GM12891 (cell line): Measurements from ENCODE around the gene ZMIZ1.
A peak's percentile ranks its signal among the peaks of the same experiment; 100 is the strongest.

ENCODE experiments used
- DNase-seq: peaks from one replicate; pipeline ENCODE4 v3.0.0; 2011; ENCODE audit warnings: low spot score; ENCODE audit not compliant: insufficient read length
- FAIRE-seq: peaks from 2 replicates; lab custom pipeline; 2011; peaks lifted over from hg19 to GRCh38; lab: Jason Lieb, UNC
- PAX5 ChIP-seq: IDR thresholded peaks from 2 replicates; pipeline ENCODE4 v1.6.1; 2011; ENCODE audit warnings: low read length, moderate library complexity, mild to moderate bottlenecking; ENCODE audit not compliant: insufficient read depth, severe bottlenecking
- POLR2A ChIP-seq: IDR thresholded peaks from 2 replicates; pipeline ENCODE4 v1.6.1; 2011; ENCODE audit warnings: low read depth, low read length, control low read depth
- POLR2AphosphoS5 ChIP-seq: IDR thresholded peaks from 2 replicates; pipeline ENCODE4 v1.6.1; 2011; ENCODE audit warnings: low read depth, low read length, control low read depth
- POU2F2 ChIP-seq: IDR thresholded peaks from 2 replicates; pipeline ENCODE4 v1.6.1; 2011; ENCODE audit warnings: low read depth, mild to moderate bottlenecking, control low read depth, low read length, moderate library complexity
- SPI1 ChIP-seq: IDR thresholded peaks from 2 replicates; pipeline ENCODE4 v1.6.1; 2011; ENCODE audit warnings: low read depth, low read length, control low read depth
- TAF1 ChIP-seq: IDR thresholded peaks from 2 replicates; pipeline ENCODE4 v1.6.1; 2011; ENCODE audit warnings: low read depth, low read length, control low read depth

ZMIZ1 gene

DNA sequence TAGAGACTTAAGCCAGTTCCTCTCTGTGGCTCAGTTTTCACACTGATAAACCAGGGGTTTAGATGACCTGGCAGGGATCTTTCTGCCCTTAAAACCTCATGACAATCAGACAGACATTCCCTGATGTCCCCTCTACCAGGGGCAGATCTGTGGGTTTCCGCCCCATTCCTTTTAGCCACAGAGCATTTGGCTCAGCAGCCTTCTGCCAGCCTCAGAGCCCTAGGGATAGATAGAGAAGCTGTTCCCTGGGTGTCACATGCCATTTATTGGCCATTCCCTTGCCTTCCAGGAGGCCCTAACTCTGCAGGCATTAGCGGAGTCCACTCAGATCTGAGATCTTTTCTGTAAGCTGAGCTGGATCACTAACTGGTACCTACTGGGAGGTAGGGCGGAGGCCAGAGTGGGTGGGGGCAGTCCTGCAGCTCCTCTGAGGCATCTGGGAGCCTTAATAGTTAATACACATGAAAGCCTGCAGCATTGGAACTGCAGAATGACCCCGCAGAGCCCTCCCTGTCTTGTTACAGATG, 101.5 kb downstream of the ZMIZ1 start:
- TF ChIP-seq POLR2A (no peak), POU2F2 (no peak), POLR2AphosphoS5 (no peak), PAX5 (no peak), TAF1 (no peak), SPI1 (no peak)
- DNase-seq (no peak), FAIRE-seq (no peak)

DNA sequence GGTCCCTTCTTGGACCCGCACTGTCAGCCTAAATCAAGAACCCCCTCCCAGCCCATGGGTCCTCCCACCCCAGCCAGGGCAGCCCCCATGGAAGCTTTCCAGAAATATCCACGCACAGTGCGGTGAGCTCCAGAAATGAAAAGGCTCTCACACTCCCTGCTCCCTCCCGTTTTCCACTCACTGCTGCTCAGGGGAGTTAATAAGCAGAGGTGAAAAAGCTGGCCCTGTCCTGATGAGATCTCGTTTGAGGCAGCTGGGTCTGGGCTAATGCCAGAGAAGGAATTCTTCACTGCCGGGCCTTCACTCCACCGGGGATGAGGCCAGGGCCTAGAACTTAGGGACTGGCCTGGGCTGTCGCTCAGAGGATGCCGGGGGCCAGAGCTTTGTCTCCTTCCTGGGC, 102.2 kb downstream of the ZMIZ1 start:
- TF ChIP-seq PAX5 = no peak
- TF ChIP-seq SPI1 = no peak
- no peak for TF ChIP-seq TAF1
- no peak for TF ChIP-seq POU2F2
- no peak for TF ChIP-seq POLR2A
- TF ChIP-seq POLR2AphosphoS5 = no peak
- FAIRE-seq = no peak
- no peak for DNase-seq

- no peak for DNase-seq
- FAIRE-seq = no peak
- no peak for TF ChIP-seq TAF1
- TF ChIP-seq SPI1 = no peak
- TF ChIP-seq POLR2AphosphoS5 = no peak
- no peak for TF ChIP-seq PAX5
- no peak for TF ChIP-seq POLR2A
These were observed 102.7 kb downstream of the ZMIZ1 start for GRCh38 chr10:79171504-79171903.

DNA sequence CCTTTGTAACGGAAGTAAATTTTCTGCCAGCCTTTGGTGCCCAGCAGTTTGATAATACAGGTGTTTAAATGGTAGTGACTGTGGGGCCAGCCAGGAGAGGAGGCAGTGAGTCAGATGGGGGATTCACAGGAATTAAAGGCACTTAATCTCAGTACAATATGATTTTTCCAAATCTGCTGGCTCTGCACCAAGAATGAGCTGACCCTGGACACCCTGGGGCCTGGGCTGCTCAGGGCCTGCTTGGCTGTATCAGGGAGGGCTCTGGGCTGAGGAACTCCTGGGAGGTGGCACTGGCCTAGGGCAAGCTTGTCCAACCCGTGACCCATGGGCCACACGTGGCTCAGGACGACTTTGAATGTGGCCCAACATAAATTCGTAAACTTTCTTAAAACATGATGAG, 104.1 kb downstream of the ZMIZ1 start:
- FAIRE-seq (no peak), DNase-seq (no peak)
- TF ChIP-seq POU2F2 = no peak
- TF ChIP-seq SPI1 = no peak
- TF ChIP-seq TAF1 = no peak
- TF ChIP-seq PAX5 = no peak
- no peak for TF ChIP-seq POLR2AphosphoS5
- no peak for TF ChIP-seq POLR2A

DNA sequence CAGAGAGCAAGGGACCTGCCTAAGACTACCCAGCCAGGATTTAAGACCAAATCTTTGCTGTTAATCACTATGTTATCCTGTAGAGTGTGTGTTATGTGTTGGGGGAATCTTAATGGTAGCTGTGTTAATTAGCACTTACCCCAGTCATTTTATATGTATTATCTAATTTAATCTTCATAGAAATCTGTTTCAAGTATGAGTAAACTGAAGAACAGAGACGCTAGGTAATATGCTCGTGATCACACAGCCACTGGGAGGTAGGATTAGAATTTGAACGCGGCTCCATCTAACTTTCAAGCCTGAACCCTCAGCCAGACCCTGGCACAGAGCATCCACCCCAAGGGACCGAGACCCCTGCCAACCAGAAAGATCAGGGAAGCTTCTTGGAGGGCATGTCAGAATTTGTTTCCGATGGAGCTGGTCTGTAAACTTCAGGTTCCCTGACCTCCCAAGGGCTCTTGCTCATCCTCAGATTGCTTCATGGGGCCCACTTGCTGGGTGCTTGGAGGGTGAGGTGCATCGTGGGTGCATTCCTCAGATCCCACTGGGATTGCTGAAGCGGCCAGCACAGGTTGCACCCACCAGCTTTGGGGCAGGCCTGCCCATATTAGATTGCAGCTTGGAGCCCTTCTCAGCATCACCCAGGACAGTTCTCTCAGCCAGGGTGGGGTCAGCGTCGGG, 105.0 kb downstream of the ZMIZ1 start:
- FAIRE-seq (no peak), DNase-seq (no peak)
- TF ChIP-seq TAF1 = no peak
- TF ChIP-seq PAX5 = no peak
- no peak for TF ChIP-seq SPI1
- TF ChIP-seq POLR2AphosphoS5 = no peak
- TF ChIP-seq POU2F2 = no peak
- TF ChIP-seq POLR2A = no peak

GRCh38 chr10:79176052-79176501, 107.3 kb downstream of the ZMIZ1 start:
- TF ChIP-seq SPI1 (no peak), POLR2A (no peak), POU2F2 (no peak), PAX5 (no peak), POLR2AphosphoS5 (no peak), TAF1 (no peak)
- DNase-seq (no peak), FAIRE-seq (no peak)

GRCh38 chr10:79176949-79177602, 108.3 kb downstream of the ZMIZ1 start:
- DNase-seq = no peak
- FAIRE-seq = no peak

DNA sequence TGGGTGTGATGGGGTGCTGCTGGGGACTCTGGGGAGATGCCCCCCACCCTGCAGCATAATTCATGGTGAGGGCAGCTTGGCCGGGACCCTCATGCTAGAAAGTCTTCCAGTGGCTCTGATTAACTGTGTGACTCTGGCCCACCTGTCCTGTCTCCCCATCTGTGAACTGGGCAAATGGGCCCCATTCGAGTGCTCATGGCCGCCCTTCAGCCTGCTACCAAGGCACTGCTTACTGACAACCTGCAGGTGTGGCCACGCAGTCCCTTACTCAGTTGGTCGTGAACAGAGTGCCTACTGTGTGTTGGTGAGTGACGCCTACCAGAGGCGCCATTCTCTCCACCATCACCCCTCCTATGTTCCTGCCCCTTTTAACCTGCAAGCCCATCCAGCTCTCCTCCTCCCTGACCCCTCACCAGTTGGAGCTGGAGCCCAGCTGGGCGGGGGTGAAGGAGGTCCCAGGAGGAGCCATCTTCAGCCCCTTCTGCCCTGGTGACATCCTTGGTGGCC, 109.4 kb downstream of the ZMIZ1 start:
- DNase-seq (no peak), FAIRE-seq (peak; percentile 40)
- TF ChIP-seq TAF1 (no peak), PAX5 (no peak), POU2F2 (no peak), POLR2A (no peak), SPI1 (no peak)

More at GRCh38 chr10:79176949-79177602, 108.3 kb downstream of the ZMIZ1 start:
- TF ChIP-seq PAX5 (no peak), SPI1 (no peak), POLR2AphosphoS5 (no peak), POLR2A (no peak), POU2F2 (no peak), TAF1 (no peak)

- TF ChIP-seq TAF1 = no peak
- no peak for TF ChIP-seq POU2F2
- no peak for TF ChIP-seq SPI1
- TF ChIP-seq POLR2AphosphoS5 = no peak
- no peak for FAIRE-seq
- DNase-seq = no peak
These were observed 109.9 kb downstream of the ZMIZ1 start for GRCh38 chr10:79178614-79179163.
